Activated CD4-positive, alpha-beta T cell treated with anti-CD3 and anti-CD28 coated beads for 36 hours (primary cell): Measurements from ENCODE around the gene ADAMTS4. TPM values are rescaled to one million over a fixed set of nuclear protein-coding genes. Genes with fewer than 3 reads are reported as not detected.

ENCODE experiments used
- ATAC-seq: fragments of 200-7000 bp; cut with Tn5 transposase; one replicate; pipeline ENCODE4 v1.10.0; 2021; ENCODE audit warnings: mild to moderate bottlenecking, moderate library complexity
- CTCF ChIA-PET: fragments of 350-600 bp; sonication (Branson Sonifier 250); formaldehyde crosslinking; loops from one replicate; lab custom pipeline; 2021; ENCODE audit warnings: antibody characterized with exemption; lab: Charles Lee
- POLR2A ChIA-PET: fragments of 350-600 bp; sonication (Branson Sonifier 250); formaldehyde crosslinking; loops from one replicate; lab custom pipeline; 2021; ENCODE audit warnings: antibody characterized with exemption, inconsistent platforms; lab: Charles Lee
- DNase-seq: peaks from one replicate; pipeline ENCODE4 v3.0.0-alpha.2; 2020
- H3K27ac Mint-ChIP-seq: one replicate; pipeline ENCODE4 v1.8.0; 2021; ENCODE audit warnings: mixed read lengths
- H3K27me3 Mint-ChIP-seq: one replicate; pipeline ENCODE4 v1.8.0; 2021; ENCODE audit warnings: mixed read lengths
- H3K36me3 Mint-ChIP-seq: one replicate; pipeline ENCODE4 v1.8.0; 2021; ENCODE audit warnings: low read depth, mixed read lengths
- H3K4me1 Mint-ChIP-seq: one replicate; pipeline ENCODE4 v1.8.0; 2021; ENCODE audit warnings: mixed read lengths
- H3K4me3 Mint-ChIP-seq: one replicate; pipeline ENCODE4 v1.8.0; 2021; ENCODE audit warnings: mild to moderate bottlenecking, moderate library complexity, mixed read lengths
- H3K9me3 Mint-ChIP-seq: one replicate; pipeline ENCODE4 v1.8.0; 2021; ENCODE audit warnings: low read depth, mixed read lengths
- intact Hi-C, 2 experiments: fragments of 100-400 bp; cut with DNase I in 1 of 2; cut with micrococcal nuclease in 1 of 2; formaldehyde crosslinking; loops; one replicate each; pipeline versions ENCODE4 v1.14.2 to v1.15.1; 2022 to 2024; cut with DNase I, micrococcal nuclease
- total RNA-seq, 2 experiments: library from RNA; stranded (reverse); gene quantifications; one replicate each; pipeline ENCODE4 v1.2.3, GENCODE V29; 2021

ADAMTS4 gene
- total RNA-seq, 2 experiments from 2014 or later: 0.40 to 0.71 TPM

DNA sequence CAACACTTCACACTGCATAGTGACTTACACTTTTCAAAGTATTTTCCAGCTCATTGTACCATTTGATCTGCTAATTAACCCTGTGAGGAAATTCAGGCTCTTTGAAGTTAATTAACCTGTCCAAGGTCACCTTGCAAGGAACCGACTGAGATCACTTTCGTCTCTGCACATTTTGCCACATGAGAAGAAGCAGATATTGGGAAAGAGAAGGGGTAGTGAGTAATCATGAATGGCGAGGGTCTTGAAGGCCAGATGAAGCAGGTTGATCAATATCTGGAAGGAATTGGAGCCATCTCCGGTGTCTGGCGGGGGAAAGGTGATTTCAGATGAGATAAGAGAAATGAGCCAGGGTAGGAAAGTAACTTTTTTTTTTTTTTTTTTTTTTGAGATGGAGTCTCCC, 21.1 kb upstream of the ADAMTS4 start:
- Mint-ChIP-seq H3K27ac (no peak overlapping the region), H3K4me1 (peaks cover 43% of the 10 kb centered on the region), H3K27me3 (no peaks in the 10 kb centered on the region), H3K4me3 (no peak overlapping the region), H3K9me3 (no peaks in the 10 kb centered on the region), H3K36me3 (peaks cover 3% of the 10 kb centered on the region)
- no peak for ATAC-seq
- no peak for DNase-seq
- POLR2A ChIA-PET: no interaction called here
- intact Hi-C loops: no loop called here
- CTCF ChIA-PET: interaction anchor here (0.7 to 2.5 kb wide), 9 partner anchors 9 to 162 kb away, joined by 3 to 13 read pairs (median 4); partner anchors contain the start of gene PPOX

- Mint-ChIP-seq H3K4me3 (no peak overlapping the region), H3K9me3 (no peaks in the 10 kb centered on the region), H3K36me3 (peaks cover 8% of the 10 kb centered on the region), H3K27me3 (no peaks in the 10 kb centered on the region), H3K4me1 (peaks cover 45% of the 10 kb centered on the region), H3K27ac (peak overlapping the region; percentile 4)
- no peak for ATAC-seq
- intact Hi-C loops: no loop called here
- CTCF ChIA-PET: interaction anchor here (0.7 to 2.5 kb wide), 11 partner anchors 9 to 164 kb away, joined by 3 to 13 read pairs (median 4); partner anchors contain the start of gene PPOX
- POLR2A ChIA-PET: interaction anchor here (0.6 kb wide), 1 partner anchor 59 kb away, joined by 3 read pairs; no protein-coding TSS in a partner anchor
- no peak for DNase-seq
These were observed 20.4 kb upstream of the ADAMTS4 start for GRCh38 chr1:161219078-161219892.

DNA sequence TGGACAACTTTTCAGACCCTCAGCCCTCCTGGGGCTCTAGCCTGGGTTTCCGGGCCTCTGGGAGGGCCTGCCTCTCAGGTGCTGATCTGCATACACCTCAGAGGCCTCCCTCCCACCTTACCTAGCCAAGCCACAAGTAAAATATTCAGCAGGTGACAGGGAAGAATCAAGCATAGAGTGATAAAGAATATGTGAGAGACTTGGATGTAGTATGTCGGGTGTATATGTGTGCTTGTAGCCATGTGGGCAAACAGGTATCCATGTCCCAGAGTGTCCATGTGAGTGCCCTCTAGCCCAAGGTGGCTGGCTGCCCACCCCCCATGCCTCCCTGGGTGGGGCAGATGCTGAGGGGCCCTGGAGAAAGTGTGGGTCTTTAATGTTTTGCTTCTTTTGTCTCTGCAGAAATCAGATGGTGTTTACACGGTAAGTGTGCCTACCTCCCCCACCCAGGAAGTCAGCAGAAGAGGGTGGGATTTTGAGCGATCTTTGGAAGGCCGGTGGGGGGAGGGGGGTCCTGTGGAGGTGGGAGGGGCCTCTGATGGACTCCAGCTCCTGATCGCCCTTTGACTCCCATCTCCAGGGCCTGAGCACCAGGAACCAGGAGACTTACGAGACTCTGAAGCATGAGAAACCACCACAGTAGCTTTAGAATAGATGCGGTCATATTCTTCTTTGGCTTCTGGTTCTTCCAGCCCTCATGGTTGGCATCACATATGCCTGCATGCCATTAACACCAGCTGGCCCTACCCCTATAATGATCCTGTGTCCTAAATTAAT, 19.6 kb upstream of the ADAMTS4 start:
- Mint-ChIP-seq H3K27me3 (no peaks in the 10 kb centered on the region), H3K4me3 (no peak overlapping the region), H3K4me1 (peaks cover 45% of the 10 kb centered on the region)

GRCh38 chr1:161217831-161218230, 19.0 kb upstream of the ADAMTS4 start:
- no peak for DNase-seq
- CTCF ChIA-PET: interaction anchor here (0.5 to 4.1 kb wide), 3 partner anchors 9 to 52 kb away, joined by 3 to 25 read pairs (median 8); partner anchors contain the start of gene TOMM40L
- Mint-ChIP-seq H3K27me3 (no peaks in the 10 kb centered on the region), H3K27ac (no peak overlapping the region), H3K9me3 (no peaks in the 10 kb centered on the region), H3K36me3 (peaks cover 22% of the 10 kb centered on the region), H3K4me3 (no peak overlapping the region), H3K4me1 (peaks cover 45% of the 10 kb centered on the region)
- intact Hi-C loops: no loop called here
- no peak for ATAC-seq
- POLR2A ChIA-PET: no interaction called here

More for the DNA sequence above, 19.6 kb upstream of the ADAMTS4 start:
- ATAC-seq (no peak), DNase-seq (no peak)
- intact Hi-C loops: no loop called here
- no peaks in the 10 kb centered on the region for H3K9me3 Mint-ChIP-seq
- CTCF ChIA-PET: interaction anchor here (0.6 to 2.5 kb wide), 8 partner anchors 8 to 165 kb away, joined by 3 to 13 read pairs (median 4); partner anchors contain the start of gene PPOX
- peaks cover 16% of the 10 kb centered on the region for H3K36me3 Mint-ChIP-seq
- no peak overlapping the region for H3K27ac Mint-ChIP-seq
- POLR2A ChIA-PET: no interaction called here

GRCh38 chr1:161216945-161217712, 18.3 kb upstream of the ADAMTS4 start:
- DNase-seq (no peak), ATAC-seq (peak; percentile 59)
- CTCF ChIA-PET: interaction anchor here (1.1 to 4.1 kb wide), 7 partner anchors 9 to 165 kb away, joined by 3 to 25 read pairs (median 4); partner anchors contain the start of gene TOMM40L
- Mint-ChIP-seq H3K4me3 (no peak overlapping the region), H3K27me3 (no peaks in the 10 kb centered on the region), H3K27ac (peak overlapping the region; percentile 22), H3K9me3 (no peaks in the 10 kb centered on the region), H3K36me3 (peaks cover 27% of the 10 kb centered on the region), H3K4me1 (peaks cover 45% of the 10 kb centered on the region)
- intact Hi-C loops: no loop called here
- POLR2A ChIA-PET: interaction anchor here (1.3 kb wide), 1 partner anchor 8 kb away, joined by 6 read pairs; the partner anchor contains the start of gene TOMM40L

- H3K9me3 Mint-ChIP-seq: no peaks in the 10 kb centered on the region
- no peaks in the 10 kb centered on the region for H3K27me3 Mint-ChIP-seq
- ChIA-PET POLR2A (interaction anchor here (0.8 kb wide), 1 partner anchor 11 kb away, joined by 3 read pairs; no protein-coding TSS in a partner anchor), CTCF (interaction anchor here (0.9 to 4.1 kb wide), 4 partner anchors 9 to 75 kb away, joined by 3 to 25 read pairs (median 4); partner anchors contain the start of gene TOMM40L)
- intact Hi-C loops: no loop called here
- DNase-seq (no peak), ATAC-seq (no peak)
- no peak within 1 kb of the TSS for H3K27ac Mint-ChIP-seq
- H3K36me3 Mint-ChIP-seq: peaks cover 42% of the 10 kb centered on the region
- peaks cover 40% of the 10 kb centered on the region for H3K4me1 Mint-ChIP-seq
- H3K4me3 Mint-ChIP-seq: no peak within 1 kb of the TSS
These were observed 16.2 kb upstream of the ADAMTS4 start, which contains the start of gene FCER1G for GRCh38 chr1:161215076-161215475. Gene FCER1G, plus strand, starts transcription at chr1:161215295. Its CDS starts 27 bp downstream, at chr1:161215322.

GRCh38 chr1:161214369-161214768, 15.5 kb upstream of the ADAMTS4 start:
- Mint-ChIP-seq H3K36me3 (peaks cover 49% of the 10 kb centered on the region), H3K27me3 (no peaks in the 10 kb centered on the region), H3K4me3 (no peak overlapping the region), H3K9me3 (no peaks in the 10 kb centered on the region), H3K4me1 (peaks cover 43% of the 10 kb centered on the region), H3K27ac (no peak overlapping the region)
- intact Hi-C loops: no loop called here
- POLR2A ChIA-PET: no interaction called here
- DNase-seq (no peak), ATAC-seq (no peak)
- CTCF ChIA-PET: interaction anchor here (4.1 kb wide), 1 partner anchor 12 kb away, joined by 25 read pairs; the partner anchor contains the start of gene TOMM40L

GRCh38 chr1:161209790-161210409, 11.0 kb upstream of the ADAMTS4 start:
- H3K36me3 Mint-ChIP-seq: peaks cover 65% of the 10 kb centered on the region
- no peaks in the 10 kb centered on the region for H3K27me3 Mint-ChIP-seq
- intact Hi-C loops: loop anchor here in 1 of 2 experiments (1.0 kb wide), 1 partner anchor 15 kb away; no protein-coding TSS in a partner anchor
- peak overlapping the region; percentile 78 for H3K27ac Mint-ChIP-seq
- ChIA-PET CTCF (interaction anchor here (0.7 to 4.4 kb wide), 11 partner anchors 10 to 173 kb away, joined by 3 to 36 read pairs (median 6); partner anchors contain the start of gene TOMM40L), POLR2A (no interaction called here)
- peak; percentile 97 for ATAC-seq
- no peak overlapping the region for H3K4me3 Mint-ChIP-seq
- H3K9me3 Mint-ChIP-seq: no peaks in the 10 kb centered on the region
- DNase-seq: peak; percentile 85
- peaks cover 26% of the 10 kb centered on the region for H3K4me1 Mint-ChIP-seq

GRCh38 chr1:161207173-161207572, 8.3 kb upstream of the ADAMTS4 start:
- intact Hi-C loops: no loop called here
- no peaks in the 10 kb centered on the region for H3K27me3 Mint-ChIP-seq
- ATAC-seq: no peak
- no peaks in the 10 kb centered on the region for H3K9me3 Mint-ChIP-seq
- ChIA-PET POLR2A (no interaction called here), CTCF (interaction anchor here (0.6 to 7.2 kb wide), 8 partner anchors 16 to 175 kb away, joined by 3 to 89 read pairs (median 4); partner anchors contain the start of genes APOA2, PPOX and TOMM40L)
- H3K36me3 Mint-ChIP-seq: peaks cover 58% of the 10 kb centered on the region
- peaks cover 39% of the 10 kb centered on the region for H3K4me1 Mint-ChIP-seq
- H3K27ac Mint-ChIP-seq: no peak overlapping the region
- DNase-seq: no peak
- no peak overlapping the region for H3K4me3 Mint-ChIP-seq
